Measurements from ENCODE around the gene HOXB8. TPM values are rescaled to one million over a fixed set of nuclear protein-coding genes. Genes with fewer than 3 reads are reported as not detected.

HOXB8 gene
- total and polyA plus RNA-seq, 2 donors (not counting 3 experiments of a cell fraction or from before 2014, with no cell fraction given) = 1.7 to 2.4 TPM

DNA sequence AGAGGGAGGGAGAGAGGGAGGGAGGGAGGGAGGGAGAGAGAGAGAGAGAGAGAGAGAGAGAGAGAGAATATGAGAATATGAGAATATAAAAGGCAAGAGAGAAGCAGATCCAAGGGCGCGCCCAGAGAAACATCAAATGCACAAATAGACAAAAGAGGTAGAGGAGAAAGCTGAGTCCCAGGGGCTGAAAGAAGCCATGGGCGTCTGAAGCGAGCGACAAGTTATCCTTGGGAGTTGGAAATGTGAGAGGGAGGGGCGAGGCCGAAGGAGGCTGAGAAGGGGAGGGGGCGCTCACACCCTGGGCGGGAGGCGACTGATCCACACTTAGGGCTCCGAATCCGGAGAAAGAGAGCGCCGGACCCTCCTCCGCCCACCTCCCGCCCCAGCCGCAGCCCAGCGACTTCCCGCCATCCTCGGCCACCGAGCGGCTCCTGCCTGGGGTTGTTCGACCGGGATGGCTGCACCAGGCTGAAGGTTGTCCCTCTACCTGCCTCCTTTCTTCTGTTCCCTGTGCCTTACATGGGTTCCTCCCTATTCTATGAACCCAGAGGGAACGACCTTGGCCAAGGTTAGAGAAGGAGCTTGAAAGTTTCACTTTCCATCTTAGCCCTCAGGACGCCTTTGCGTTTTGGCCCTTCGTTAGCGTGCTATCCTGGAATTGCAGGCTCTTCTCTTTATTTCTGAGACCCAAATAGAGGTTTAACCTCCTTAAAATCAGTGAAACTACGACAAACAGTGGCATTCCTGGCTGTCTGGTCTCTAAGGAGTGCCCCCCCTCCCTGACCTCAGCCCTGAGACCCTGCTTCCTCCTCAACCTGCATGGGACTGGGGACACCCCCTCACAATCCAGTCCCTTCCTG is 32.2 kb upstream of the HOXB8 start:
- ChIA-PET POLR2A (interaction anchor here (0.7 kb wide), 1 partner anchor 1442 kb away, joined by 4 read pairs; no protein-coding TSS in a partner anchor), CTCF (interaction anchor here (4.5 kb wide), 1 partner anchor 11 kb away, joined by 23 read pairs; no protein-coding TSS in a partner anchor)
- TF ChIP-seq POLR2A (IDR thresholded peaks at IDR 0.05; ENCODE audit: low read depth, low read length) (no peak), POLR2AphosphoS5 (IDR thresholded peaks at IDR 0.05; ENCODE audit: insufficient read depth, low read depth, low read length) (no peak), CTCF (IDR thresholded peaks at IDR 0.05; ENCODE audit: extremely low read depth in 1 of 2, insufficient read depth in 1 of 2, low read depth in 1 of 2, low read length in 2 of 2) (no peak), MYC (IDR thresholded peaks at IDR 0.05; ENCODE audit: low read depth, low read length) (no peak), GATA2 (IDR thresholded peaks at IDR 0.05; ENCODE audit: insufficient read depth, insufficient read length, low read depth, low read length) (no peak), JUN (IDR thresholded peaks at IDR 0.05; ENCODE audit: borderline replicate concordance, insufficient read depth, insufficient read length, low read depth) (no peak), FOS (IDR thresholded peaks at IDR 0.05; ENCODE audit: borderline replicate concordance, insufficient read depth, low read length) (no peak), EZH2 (IDR thresholded peaks at IDR 0.05; ENCODE audit: borderline replicate concordance, low read depth, low read length, severe bottlenecking) (no peak)
- TF ChIP-seq, protein P1, sequence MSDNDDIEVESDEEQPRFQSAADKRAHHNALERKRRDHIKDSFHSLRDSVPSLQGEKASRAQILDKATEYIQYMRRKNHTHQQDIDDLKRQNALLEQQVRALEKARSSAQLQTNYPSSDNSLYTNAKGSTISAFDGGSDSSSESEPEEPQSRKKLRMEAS (IDR thresholded peaks at IDR 0.05; ENCODE audit: insufficient read depth, insufficient read length) = no peak
- no peak overlapping the region for H3K27ac ChIP-seq (ENCODE audit: insufficient read depth, low read depth, low read length)
- H3K36me3 ChIP-seq (ENCODE audit: control insufficient read depth in 2 of 2, extremely low read depth in 1 of 2, insufficient read depth in 2 of 2, low read length in 2 of 2) = no peaks in the 10 kb centered on the region
- FAIRE-seq (no peak), DNase-seq (ENCODE audit: low read depth, low spot score) (no peak)
- peaks cover 54 to 61% of the 10 kb centered on the region in 2 experiments for H3K27me3 ChIP-seq (ENCODE audit: control insufficient read depth in 2 of 2, insufficient read depth in 2 of 2, low read length in 2 of 2)
- peak overlapping the region; percentile 17 to 50 (median 25) for H3K4me3 ChIP-seq (replicated peaks in 1 of 3; ENCODE audit: insufficient read depth in 1 of 3, low read depth in 1 of 3, low read length in 3 of 3)
- H3K4me2 ChIP-seq (ENCODE audit: insufficient read depth, low read length) = peak overlapping the region; percentile 83
- H3K9ac ChIP-seq (replicated peaks; ENCODE audit: extremely low read depth, insufficient read depth, low read length) = no peak overlapping the region
- dilution Hi-C loops (cut with MboI; ENCODE audit: extremely low pct_ligation_motif_present, low sequenced_read_pairs) = no loop called here
- no peaks in the 10 kb centered on the region for H3K4me1 ChIP-seq (ENCODE audit: control insufficient read depth, extremely low read depth, insufficient read depth, low read length)
- intact Hi-C loops (cut with micrococcal nuclease) = no loop called here
- H4K20me1 ChIP-seq (replicated peaks; ENCODE audit: control insufficient read depth, extremely low read depth, insufficient read depth, low read length) = no peaks in the 10 kb centered on the region
- no TSS peak for BruUV-seq (replicated peaks)
- H3K9me1 ChIP-seq (replicated peaks; ENCODE audit: control insufficient read depth, extremely low read depth, insufficient read depth, low read length) = no peaks in the 10 kb centered on the region
- peak overlapping the region; percentile 57 for H2AFZ ChIP-seq (ENCODE audit: low read depth, low read length)
- H3K79me2 ChIP-seq (ENCODE audit: control insufficient read depth, insufficient read depth, low read length) = no peaks in the 10 kb centered on the region
- H3K9me3 ChIP-seq (replicated peaks; ENCODE audit: control insufficient read depth, insufficient read depth, low read length) = no peaks in the 10 kb centered on the region
